A204.1 (cell line): ENCODE measurements around the gene RPS21.

Experiments
- FAIRE-seq: peaks from 2 replicates; lab custom pipeline; 2012; peaks lifted over from hg19 to GRCh38; lab: Jason Lieb, UNC

RPS21 gene

GRCh38 chr20:62427172-62428001, 40.5 kb downstream of the RPS21 start, which contains the start of gene RBBP8NL:
RBBP8NL (minus strand) TSS chr20:62427539; CDS start chr20:62419647, 7,892 bp downstream.
- no peak for FAIRE-seq

GRCh38 chr20:62428002-62428372, 41.1 kb downstream of the RPS21 start:
- no peak for FAIRE-seq

- no peak for FAIRE-seq
These were observed 41.7 kb downstream of the RPS21 start for GRCh38 chr20:62428396-62429295.

GRCh38 chr20:62429455-62430310, 42.8 kb downstream of the RPS21 start:
- FAIRE-seq, result no peak

GRCh38 chr20:62430311-62430853, 43.5 kb downstream of the RPS21 start:
- no peak for FAIRE-seq

GRCh38 chr20:62430866-62431447, 44.1 kb downstream of the RPS21 start:
- no peak for FAIRE-seq

GRCh38 chr20:62433658-62434497, 47.0 kb downstream of the RPS21 start:
- no peak for FAIRE-seq

GRCh38 chr20:62436692-62437091, 49.8 kb downstream of the RPS21 start:
- no peak for FAIRE-seq

GRCh38 chr20:62437496-62437895, 50.6 kb downstream of the RPS21 start:
- no peak for FAIRE-seq

GRCh38 chr20:62437927-62438326, 51.0 kb downstream of the RPS21 start:
- no peak for FAIRE-seq
